ENCODE measurements around the gene TMEM120A.

DNA sequence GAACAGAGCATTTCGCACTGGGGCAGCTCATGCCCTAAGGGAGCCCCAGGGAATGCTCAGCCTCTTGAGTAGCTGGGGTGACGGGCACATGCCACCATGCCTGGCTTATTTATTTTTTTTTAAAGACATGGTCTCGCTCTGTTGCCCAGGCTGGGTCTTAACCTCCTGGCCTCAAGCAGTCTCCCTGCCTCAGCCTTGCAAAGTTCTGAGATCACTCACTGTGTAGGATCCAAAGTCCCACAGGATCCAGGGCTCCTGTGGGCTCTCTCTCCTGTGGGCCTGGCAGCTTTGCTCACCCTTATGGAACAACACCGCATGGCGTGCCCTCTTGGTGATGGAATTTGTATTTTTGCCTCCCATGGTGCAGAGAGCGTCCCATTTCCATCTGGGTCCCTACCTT lies 34.0 kb downstream of the TMEM120A start:
- TF ChIP-seq CTCF (optimal IDR thresholded peaks at IDR 0.05 in 1 of 3, IDR thresholded peaks at IDR 0.05 in 1 of 3, conservative IDR thresholded peaks at IDR 0.05 in 1 of 3; ENCODE audit: extremely low read depth in 1 of 3, insufficient read depth in 2 of 3, low read length in 3 of 3): no peak
- TF ChIP-seq EZH2 (IDR thresholded peaks at IDR 0.05; ENCODE audit: low read length): no peak

Measured in keratinocyte (primary cell).